Endothelial cell of umbilical vein (primary cell): ENCODE data around the gene ATP6V0A4. TPM values are rescaled to one million over a fixed set of nuclear protein-coding genes. Genes with fewer than 3 reads are reported as not detected.

ENCODE experiments used
- BruUV-seq: library from RNA; stranded (reverse); fragments of 400-500 nt; replicated peaks from 2 replicates; lab custom pipeline; 2021; lab: Mats Ljungman, UMichigan
- CTCF ChIA-PET: fragments of 300-600, 350-600 bp; sonication (Branson Sonifier 250); formaldehyde crosslinking; loops from one replicate; lab custom pipeline; 2021; ENCODE audit warnings: antibody characterized with exemption, inconsistent platforms; lab: Charles Lee
- POLR2A ChIA-PET: fragments of 300-600, 350-600 bp; sonication (Branson Sonifier 250); formaldehyde crosslinking; loops from one replicate; lab custom pipeline; 2021; ENCODE audit warnings: antibody characterized with exemption, inconsistent platforms; lab: Charles Lee
- DNase-seq: peaks from one replicate; pipeline ENCODE4 v3.0.0-alpha.2; 2011; ENCODE audit warnings: low read depth, low spot score
- FAIRE-seq: peaks from 2 replicates; lab custom pipeline; 2011; peaks lifted over from hg19 to GRCh38; lab: Jason Lieb, UNC
- H2AFZ ChIP-seq: 2 replicates; pipeline ENCODE4 v1.6.0; 2012; ENCODE audit warnings: low read depth, low read length, control low read depth, inconsistent platforms
- H3K27ac ChIP-seq: 2 replicates; pipeline ENCODE4 v1.5.1; 2011; ENCODE audit warnings: low read depth, mild to moderate bottlenecking, control low read depth, low read length, moderate library complexity; ENCODE audit not compliant: insufficient read depth
- H3K27me3 ChIP-seq, 2 experiments: 2 replicates each; pipeline versions ENCODE4 v1.6.0 to v1.6.1; 2011; ENCODE audit warnings: low read length in 2 of 2, mixed read lengths in 1 of 2; ENCODE audit not compliant: control insufficient read depth in 2 of 2, insufficient read depth in 2 of 2
- H3K36me3 ChIP-seq, 2 experiments: 2 replicates in 1 of 2; 3 replicates in 1 of 2; pipeline ENCODE4 v1.5.1; 2011; ENCODE audit warnings: low read length in 2 of 2, mild to moderate bottlenecking in 1 of 2, moderate library complexity in 1 of 2; ENCODE audit not compliant: control insufficient read depth in 2 of 2, insufficient read depth in 2 of 2; ENCODE audit errors: extremely low read depth in 1 of 2
- H3K4me1 ChIP-seq: 3 replicates; pipeline ENCODE4 v1.5.1; 2011; ENCODE audit warnings: mild to moderate bottlenecking, low read length; ENCODE audit not compliant: control insufficient read depth, insufficient read depth; ENCODE audit errors: extremely low read depth
- H3K4me2 ChIP-seq: 2 replicates; pipeline ENCODE4 v1.6.1; 2011; ENCODE audit warnings: low read length, control low read depth, mixed read lengths; ENCODE audit not compliant: insufficient read depth
- H3K4me3 ChIP-seq, 3 experiments: fragments of 200-600 bp in 1 of 3; sonication (generic), shearing (Covaris generic) in 1 of 3; replicated peaks in 1 of 3; 2 replicates each; pipeline ENCODE4 v1.5.1; 2011 to 2016; ENCODE audit warnings: control low read depth in 3 of 3, low read length in 3 of 3, mild to moderate bottlenecking in 2 of 3, inconsistent platforms in 1 of 3, low read depth in 1 of 3, moderate library complexity in 1 of 3; ENCODE audit not compliant: insufficient read depth in 1 of 3
- H3K79me2 ChIP-seq: 2 replicates; pipeline ENCODE4 v1.6.0; 2012; ENCODE audit warnings: low read length, inconsistent platforms; ENCODE audit not compliant: control insufficient read depth, insufficient read depth
- H3K9ac ChIP-seq: replicated peaks from 2 replicates; pipeline ENCODE3; 2011; ENCODE audit warnings: low read length, control low read depth; ENCODE audit not compliant: insufficient read depth; ENCODE audit errors: extremely low read depth
- H3K9me1 ChIP-seq: replicated peaks from 3 replicates; pipeline ENCODE4 v1.6.0; 2011; ENCODE audit warnings: mild to moderate bottlenecking, low read length; ENCODE audit not compliant: control insufficient read depth, insufficient read depth; ENCODE audit errors: extremely low read depth
- H3K9me3 ChIP-seq: replicated peaks from 2 replicates; pipeline ENCODE4 v1.5.1; 2012; ENCODE audit warnings: low read length, inconsistent platforms; ENCODE audit not compliant: control insufficient read depth, insufficient read depth
- H4K20me1 ChIP-seq: replicated peaks from 2 replicates; pipeline ENCODE3; 2011; ENCODE audit warnings: mild to moderate bottlenecking, low read length; ENCODE audit not compliant: control insufficient read depth, insufficient read depth; ENCODE audit errors: extremely low read depth
- CTCF ChIP-seq, 2 donors: IDR thresholded peaks; 1 replicate in 1 of 2; 2 replicates in 1 of 2; pipeline ENCODE4 v1.5.1; 2011; ENCODE audit warnings: low read length in 2 of 2, mild to moderate bottlenecking in 2 of 2, moderate library complexity in 2 of 2, control low read depth in 1 of 2, inconsistent platforms in 1 of 2, low read depth in 1 of 2; ENCODE audit not compliant: insufficient read depth in 1 of 2; ENCODE audit errors: extremely low read depth in 1 of 2
- EZH2 ChIP-seq: IDR thresholded peaks from 2 replicates; pipeline ENCODE4 v1.6.1; 2012; ENCODE audit warnings: borderline replicate concordance, low read depth, mild to moderate bottlenecking, moderate library complexity, low read length, inconsistent platforms; ENCODE audit not compliant: severe bottlenecking
- FOS ChIP-seq: IDR thresholded peaks from 2 replicates; pipeline ENCODE4 v1.6.1; 2011; ENCODE audit warnings: mild to moderate bottlenecking, low read length, moderate library complexity, borderline replicate concordance; ENCODE audit not compliant: insufficient read depth
- GATA2 ChIP-seq: IDR thresholded peaks from 2 replicates; pipeline ENCODE4 v1.7.0; 2011; ENCODE audit warnings: low read depth, mild to moderate bottlenecking, moderate library complexity, mixed read lengths, low read length; ENCODE audit not compliant: insufficient read length, insufficient read depth
- JUN ChIP-seq: IDR thresholded peaks from 2 replicates; pipeline ENCODE4 v1.6.1; 2011; ENCODE audit warnings: borderline replicate concordance, low read depth; ENCODE audit not compliant: insufficient read length, insufficient read depth
- MAX ChIP-seq: IDR thresholded peaks from 2 replicates; pipeline ENCODE4 v1.6.1; 2011; ENCODE audit not compliant: insufficient read depth, insufficient read length
- MYC ChIP-seq: IDR thresholded peaks from one replicate; pipeline ENCODE4 v1.6.1; 2011; ENCODE audit warnings: mild to moderate bottlenecking, low read depth, low read length
- POLR2A ChIP-seq: IDR thresholded peaks from 2 replicates; pipeline ENCODE4 v1.6.1; 2012; ENCODE audit warnings: low read depth, mild to moderate bottlenecking, control low read depth, low read length
- POLR2AphosphoS5 ChIP-seq: IDR thresholded peaks from 2 replicates; pipeline ENCODE4 v1.6.1; 2012; ENCODE audit warnings: low read depth, mild to moderate bottlenecking, control low read depth, low read length, moderate library complexity; ENCODE audit not compliant: insufficient read depth
- dilution Hi-C: fragments of 300-500 bp; cut with MboI; formaldehyde crosslinking; loops from one replicate; pipeline ENCODE4 v1.15.0; 2019; ENCODE audit warnings: low sequenced_read_pairs; ENCODE audit not compliant: extremely low pct_ligation_motif_present
- intact Hi-C: fragments of 100-400 bp; cut with micrococcal nuclease; formaldehyde crosslinking; loops from one replicate; pipeline ENCODE4 v1.10.0; 2022
- polyA plus RNA-seq, 4 experiments: library from polyadenylated mRNA; depleted of rRNA in 3 of 4; stranded (reverse) in 3 of 4; unstranded in 1 of 4; fragments of >200 nt; gene quantifications; 2 replicates each; pipeline versions ENCODE4 v1.2.1 to v1.2.3, GENCODE V29; 2011 to 2012; ENCODE audit warnings: missing spikeins in 1 of 4
- total RNA-seq: library from RNA; stranded (reverse); gene quantifications from 2 replicates; pipeline ENCODE4 v1.2.3, GENCODE V29; 2021

Gene ATP6V0A4
- total and polyA plus RNA-seq, 2 donors (not counting 3 experiments of a cell fraction or from before 2014, with no cell fraction given) = 0.07 to 0.24 TPM

GRCh38 chr7:138750473-138750872 lies 47.5 kb downstream of the ATP6V0A4 start:
- H3K9ac ChIP-seq = no peak overlapping the region
- H3K9me1 ChIP-seq = no peaks in the 10 kb centered on the region
- DNase-seq (no peak), FAIRE-seq (no peak)
- H3K9me3 ChIP-seq = no peaks in the 10 kb centered on the region
- POLR2A ChIA-PET = interaction anchor here (0.6 kb wide), 1 partner anchor 72 kb away, joined by 3 read pairs; no protein-coding TSS in a partner anchor
- H3K4me2 ChIP-seq = no peak overlapping the region
- intact Hi-C loops (no loop called here), dilution Hi-C loops (no loop called here)
- H2AFZ ChIP-seq = no peak overlapping the region
- no peaks in the 10 kb centered on the region for H3K79me2 ChIP-seq
- H3K36me3 ChIP-seq = no peaks in the 10 kb centered on the region
- H3K27ac ChIP-seq = no peak overlapping the region
- H3K4me3 ChIP-seq = no peak overlapping the region
- TF ChIP-seq EZH2 = no peak
- TF ChIP-seq MAX = no peak
- no peaks in the 10 kb centered on the region for H3K27me3 ChIP-seq
- no peaks in the 10 kb centered on the region for H3K4me1 ChIP-seq
- CTCF ChIA-PET = no interaction called here
- H4K20me1 ChIP-seq = no peaks in the 10 kb centered on the region
- no TSS peak for BruUV-seq

DNA sequence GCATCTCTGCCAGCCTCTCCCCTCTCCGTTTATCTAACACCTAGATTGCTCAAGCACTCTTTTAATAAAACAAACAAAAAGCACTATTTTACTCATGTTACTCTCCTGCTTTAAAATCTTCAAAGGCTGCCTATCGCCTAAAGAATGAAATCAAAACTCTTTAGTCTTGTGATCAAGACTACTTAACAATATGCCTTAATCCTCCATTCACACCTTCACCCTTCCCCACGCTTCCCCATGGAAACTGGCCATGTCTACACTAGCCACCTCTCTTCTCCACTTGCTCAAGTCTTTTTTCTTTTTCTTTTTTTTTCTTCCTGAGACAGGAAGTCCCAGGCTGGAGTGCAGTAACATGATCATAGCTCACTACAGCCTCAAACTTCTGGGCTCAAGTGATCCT lies 48.0 kb downstream of the ATP6V0A4 start:
- Histone ChIP-seq H2AFZ (no peak overlapping the region), H3K36me3 (no peaks in the 10 kb centered on the region), H3K9me1 (no peaks in the 10 kb centered on the region), H4K20me1 (no peaks in the 10 kb centered on the region), H3K4me1 (no peaks in the 10 kb centered on the region), H3K4me2 (no peak overlapping the region), H3K4me3 (no peak overlapping the region), H3K9me3 (no peaks in the 10 kb centered on the region), H3K79me2 (no peaks in the 10 kb centered on the region), H3K27me3 (no peaks in the 10 kb centered on the region), H3K9ac (no peak overlapping the region), H3K27ac (no peak overlapping the region)
- BruUV-seq = no TSS peak
- no peak for FAIRE-seq
- TF ChIP-seq POLR2AphosphoS5 = no peak
- TF ChIP-seq POLR2A = no peak
- no peak for TF ChIP-seq CTCF (IDR thresholded peaks at IDR 0.05; ENCODE audit: extremely low read depth in 1 of 2, insufficient read depth in 1 of 2, low read depth in 1 of 2, low read length in 2 of 2)
- TF ChIP-seq MYC = no peak
- no peak for TF ChIP-seq JUN
- no peak for TF ChIP-seq MAX
- TF ChIP-seq GATA2 = no peak
- no peak for TF ChIP-seq FOS
- no peak for TF ChIP-seq EZH2
- no peak for DNase-seq
- CTCF ChIA-PET = interaction anchor here (1.5 to 2.8 kb wide), 2 partner anchors 11 to 15 kb away, joined by 3 to 8 read pairs; no protein-coding TSS in a partner anchor
- intact Hi-C loops = no loop called here
- dilution Hi-C loops = no loop called here
- POLR2A ChIA-PET = interaction anchor here (0.6 kb wide), 1 partner anchor 73 kb away, joined by 3 read pairs; no protein-coding TSS in a partner anchor
